NCI-H2171 treated with DMSO at 0.1 percent for 48 hours (cell line): Measurements from ENCODE around the gene COL9A3.
A peak's percentile ranks its signal among the peaks of the same experiment; 100 is the strongest.

Experiments used
- DNase-seq: peaks from one replicate; lab custom pipeline; 2025; lab: John Stamatoyannopoulos, UW

Gene COL9A3

GRCh38 chr20:62816884-62817873 lies at the start of gene COL9A3:
TSS of gene COL9A3 (plus strand) at chr20:62817050. CDS start at chr20:62817065, 15 bp downstream.
- DNase-seq = peak; percentile 53

- no peak for DNase-seq
These were observed 48.7 kb upstream of the COL9A3 start for GRCh38 chr20:62768234-62768546.

- DNase-seq = no peak
These were observed 48.1 kb upstream of the COL9A3 start for GRCh38 chr20:62768551-62769287.

GRCh38 chr20:62769346-62770071 lies 47.3 kb upstream of the COL9A3 start:
- no peak for DNase-seq

- DNase-seq = peak; percentile 13
These were observed 46.5 kb upstream of the COL9A3 start for GRCh38 chr20:62770111-62770910.

GRCh38 chr20:62770916-62771315 lies 45.9 kb upstream of the COL9A3 start:
- no peak for DNase-seq

- no peak for DNase-seq
These were observed 45.3 kb upstream of the COL9A3 start for GRCh38 chr20:62771396-62772102.

GRCh38 chr20:62772103-62772611 lies 44.7 kb upstream of the COL9A3 start:
- no peak for DNase-seq

- DNase-seq = peak; percentile 55
These were observed 44.2 kb upstream of the COL9A3 start for GRCh38 chr20:62772619-62772989.

- peak; percentile 63 for DNase-seq
These were observed 43.6 kb upstream of the COL9A3 start for GRCh38 chr20:62772990-62773844.

GRCh38 chr20:62773845-62774714 lies 42.8 kb upstream of the COL9A3 start:
- DNase-seq = peak; percentile 94

GRCh38 chr20:62774762-62775161 lies 42.1 kb upstream of the COL9A3 start:
- peak; percentile 34 for DNase-seq

GRCh38 chr20:62775206-62775605 lies 41.6 kb upstream of the COL9A3 start:
- DNase-seq = no peak

- DNase-seq = no peak
These were observed 40.7 kb upstream of the COL9A3 start for GRCh38 chr20:62776035-62776691.

GRCh38 chr20:62776692-62777527 lies 39.9 kb upstream of the COL9A3 start:
- DNase-seq = peak; percentile 89

GRCh38 chr20:62777528-62777830 lies 39.4 kb upstream of the COL9A3 start:
- DNase-seq = no peak

GRCh38 chr20:62778058-62778457 lies 38.8 kb upstream of the COL9A3 start:
- no peak for DNase-seq
